ENCODE results near the gene FCN1.

DNA sequence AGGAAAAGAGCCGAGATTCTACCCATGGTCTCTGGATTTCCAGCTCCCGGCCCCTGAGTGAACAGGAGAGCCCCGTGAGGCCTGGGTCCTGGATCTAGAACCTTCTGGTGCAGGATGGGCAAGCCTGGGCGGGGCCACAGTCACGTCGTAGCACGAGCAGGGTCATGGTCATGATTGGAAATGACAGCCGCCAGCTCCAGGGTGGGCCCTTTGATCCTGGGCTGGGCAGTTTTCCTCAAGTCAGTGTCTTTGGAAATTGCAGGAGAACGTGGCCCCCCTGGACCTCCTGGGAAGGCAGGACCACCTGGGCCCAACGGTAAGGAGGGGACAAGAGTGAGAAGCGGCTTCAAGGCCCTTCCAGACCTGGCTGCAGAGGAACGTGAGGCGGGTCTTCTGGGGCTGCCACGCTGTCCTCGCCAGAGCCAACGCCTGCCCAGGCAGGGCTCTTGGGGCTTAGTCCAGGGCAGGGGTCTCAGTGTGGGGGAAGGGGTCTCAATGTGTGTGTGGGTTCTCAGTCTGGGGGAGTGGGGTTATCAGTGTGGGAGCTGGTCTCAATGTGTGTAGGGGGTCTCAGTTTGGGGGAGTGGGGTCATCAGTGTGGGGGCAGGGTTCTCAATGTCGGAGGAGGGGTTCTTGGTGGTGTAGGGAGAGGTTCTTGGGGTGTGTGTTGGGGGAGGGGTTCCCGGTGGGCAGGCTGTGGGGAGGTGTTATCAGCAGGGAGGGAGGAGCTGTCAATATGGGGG lies 34.5 kb downstream of the FCN1 start:
- TF ChIP-seq EZH2phosphoT487 (IDR thresholded peaks at IDR 0.05; ENCODE audit: borderline replicate concordance), result no peak
- TF ChIP-seq, protein P1, sequence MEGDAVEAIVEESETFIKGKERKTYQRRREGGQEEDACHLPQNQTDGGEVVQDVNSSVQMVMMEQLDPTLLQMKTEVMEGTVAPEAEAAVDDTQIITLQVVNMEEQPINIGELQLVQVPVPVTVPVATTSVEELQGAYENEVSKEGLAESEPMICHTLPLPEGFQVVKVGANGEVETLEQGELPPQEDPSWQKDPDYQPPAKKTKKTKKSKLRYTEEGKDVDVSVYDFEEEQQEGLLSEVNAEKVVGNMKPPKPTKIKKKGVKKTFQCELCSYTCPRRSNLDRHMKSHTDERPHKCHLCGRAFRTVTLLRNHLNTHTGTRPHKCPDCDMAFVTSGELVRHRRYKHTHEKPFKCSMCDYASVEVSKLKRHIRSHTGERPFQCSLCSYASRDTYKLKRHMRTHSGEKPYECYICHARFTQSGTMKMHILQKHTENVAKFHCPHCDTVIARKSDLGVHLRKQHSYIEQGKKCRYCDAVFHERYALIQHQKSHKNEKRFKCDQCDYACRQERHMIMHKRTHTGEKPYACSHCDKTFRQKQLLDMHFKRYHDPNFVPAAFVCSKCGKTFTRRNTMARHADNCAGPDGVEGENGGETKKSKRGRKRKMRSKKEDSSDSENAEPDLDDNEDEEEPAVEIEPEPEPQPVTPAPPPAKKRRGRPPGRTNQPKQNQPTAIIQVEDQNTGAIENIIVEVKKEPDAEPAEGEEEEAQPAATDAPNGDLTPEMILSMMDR (conservative IDR thresholded peaks at IDR 0.05; ENCODE audit: low read length), result no peak

Measured in Loucy (cell line).